Activated CD4-positive, CD25-positive, alpha-beta regulatory T cell treated with anti-CD3 and anti-CD28 coated beads, Interleukin-2, amount 50 U/mL, for 16 hours (primary cell): Measurements from ENCODE around the gene GBX1.

Experiments
- DNase-seq: peaks from one replicate; pipeline ENCODE4 v3.0.0-alpha.2; 2020; ENCODE audit warnings: low read depth, low spot score

Gene GBX1

DNA sequence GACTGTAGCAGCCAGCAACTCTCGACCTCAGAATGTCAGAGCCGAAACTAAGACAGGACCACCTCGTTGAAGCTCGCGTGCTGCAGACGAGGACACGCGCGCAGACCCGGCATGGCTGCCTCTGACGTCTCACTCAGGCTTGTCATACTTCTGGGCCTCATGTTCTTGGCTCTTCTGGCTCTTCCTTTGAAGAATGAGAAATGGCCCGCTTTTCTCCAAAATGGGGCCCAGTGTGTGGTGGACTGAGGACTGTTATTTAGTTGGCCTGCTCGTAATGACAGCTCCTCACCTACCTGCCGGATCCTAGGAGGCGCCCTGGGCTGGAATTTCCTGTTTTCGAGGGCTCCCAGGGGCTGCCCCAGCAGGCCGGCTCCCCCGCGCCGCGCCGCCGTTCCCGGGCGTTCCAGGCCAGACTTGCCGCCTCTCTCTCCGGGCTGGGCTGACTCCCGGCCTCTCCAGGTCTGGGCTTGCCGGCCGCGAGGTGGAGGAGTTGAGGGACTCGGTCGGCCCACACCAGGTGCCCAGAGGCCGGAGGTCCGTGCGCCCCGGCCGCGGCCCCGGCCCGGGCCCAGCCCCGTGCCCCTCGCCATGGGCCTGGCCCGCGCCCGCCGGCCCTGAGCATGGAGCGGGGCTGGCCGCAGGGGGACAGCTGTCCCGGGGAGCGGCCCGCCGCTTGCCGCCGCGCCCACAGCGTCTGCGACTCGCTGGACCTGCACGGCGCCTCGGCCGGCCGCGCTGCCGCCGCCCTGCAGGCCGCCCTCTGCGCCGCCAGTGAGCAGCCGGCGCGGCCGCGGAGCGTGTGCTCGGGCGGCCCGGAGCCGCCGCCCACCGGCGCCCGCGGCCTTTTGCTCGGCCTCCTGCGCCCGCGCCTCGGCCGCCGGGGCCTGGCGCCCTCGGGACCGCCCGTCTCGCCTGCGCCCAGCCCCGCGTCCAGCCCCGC is 53.1 kb downstream of the GBX1 start:
- DNase-seq, result no peak

DNA sequence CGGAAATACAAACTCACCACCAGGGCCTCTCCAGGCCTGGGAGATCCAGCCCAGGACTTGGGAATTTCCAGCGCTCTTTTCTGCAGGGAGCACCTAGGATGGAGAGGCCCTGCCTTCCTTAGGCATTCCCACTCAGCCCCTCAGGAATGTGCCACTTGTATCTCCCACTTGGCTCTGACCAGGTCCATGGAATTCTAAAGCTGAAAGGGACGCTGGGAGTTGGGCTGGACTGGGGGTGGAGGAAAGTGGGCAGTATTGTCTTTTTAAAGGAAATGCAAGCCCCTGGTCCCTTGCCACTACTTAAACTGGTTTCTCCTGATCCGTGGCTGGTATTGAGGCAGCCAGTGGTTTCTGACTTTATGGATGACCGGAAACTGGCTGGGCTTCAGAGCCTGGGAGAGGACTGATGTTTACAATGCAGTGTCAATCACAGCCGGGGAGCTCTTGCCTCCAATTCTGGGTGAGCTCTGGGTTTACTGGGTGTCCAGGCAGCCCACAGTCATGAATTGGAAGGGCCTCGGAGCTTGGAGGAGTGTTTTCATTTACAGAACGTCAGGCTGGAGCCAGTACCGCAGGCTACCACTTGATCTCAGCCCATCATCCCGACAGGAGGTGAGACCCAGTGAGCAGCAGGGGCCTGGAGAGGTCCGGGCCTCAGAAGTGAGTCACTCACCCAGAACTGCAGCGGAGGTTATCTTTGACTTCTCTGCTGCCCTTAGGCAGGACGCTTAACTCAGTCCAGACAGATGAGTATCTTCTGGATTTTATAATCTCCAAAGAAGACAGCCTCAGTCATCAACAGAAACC is 53.9 kb downstream of the GBX1 start:
- DNase-seq, result no peak

DNA sequence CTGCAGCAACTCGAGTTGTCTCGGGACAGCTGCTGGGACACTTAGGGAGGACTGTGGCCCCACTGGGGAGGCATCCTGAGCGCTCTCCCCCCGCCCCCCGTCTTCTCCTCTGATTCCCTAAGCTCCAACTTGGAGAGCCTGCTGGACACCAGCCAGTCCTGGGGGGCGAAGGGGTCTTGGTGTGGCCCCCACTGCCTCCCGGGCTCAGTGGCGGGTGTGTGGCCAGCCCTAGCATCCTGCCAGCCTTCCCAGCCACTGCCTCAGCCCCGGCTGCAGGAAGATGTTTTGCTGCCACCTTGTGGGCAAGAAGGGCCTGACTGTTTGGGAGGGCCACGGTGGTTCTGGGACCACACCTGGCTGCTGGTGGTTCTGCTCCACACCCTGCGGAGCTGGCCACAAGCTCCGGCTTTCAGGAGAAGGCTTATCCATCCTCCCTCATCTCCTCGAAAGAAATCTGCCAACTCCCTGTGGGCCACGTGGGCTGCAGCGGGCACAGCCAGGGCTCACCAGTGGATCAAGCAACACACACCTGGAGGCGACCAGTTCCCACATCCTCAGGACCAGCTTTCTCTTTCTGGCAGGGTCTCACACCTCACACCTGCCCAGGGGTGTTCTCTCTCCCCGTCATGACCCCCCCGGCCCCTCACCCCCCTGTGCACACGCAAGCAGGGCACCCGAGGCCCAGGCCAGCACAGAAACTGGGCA is 56.4 kb downstream of the GBX1 start:
- DNase-seq, result peak; percentile 56

DNA sequence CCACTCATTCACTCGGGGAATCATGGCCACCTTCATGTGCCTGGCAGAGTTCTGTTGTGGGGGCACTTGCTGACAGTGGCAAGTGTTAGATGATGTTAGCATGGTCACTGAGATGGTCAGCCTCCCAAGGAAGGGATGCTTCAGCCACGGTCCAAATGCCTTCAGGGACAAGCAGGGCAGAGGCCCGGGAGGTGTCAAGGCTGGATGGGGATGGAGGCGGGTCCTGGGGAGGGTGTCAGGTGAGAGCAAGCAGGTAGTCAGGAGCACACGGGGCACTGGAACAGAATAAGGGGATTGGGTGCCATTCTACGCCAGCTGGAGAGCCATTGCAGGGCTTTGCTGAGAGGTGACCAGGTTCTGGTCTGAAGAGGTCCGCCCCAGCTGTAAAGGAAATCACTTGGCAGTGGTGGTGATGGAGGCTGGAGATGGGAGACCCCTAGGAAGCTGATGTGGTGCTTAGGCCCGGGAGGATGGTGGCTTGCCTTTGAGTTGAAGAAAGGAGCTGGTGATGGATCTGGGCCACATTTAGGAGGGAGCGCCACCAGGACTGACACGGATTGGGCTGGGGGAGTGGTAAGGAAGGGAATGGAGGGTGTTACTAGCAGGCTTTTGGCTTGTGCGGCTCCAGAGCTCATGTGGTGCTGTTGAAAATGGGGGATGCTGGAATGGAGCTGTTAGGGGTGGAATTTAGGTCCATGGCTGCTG is 57.1 kb downstream of the GBX1 start:
- DNase-seq, result no peak

DNA sequence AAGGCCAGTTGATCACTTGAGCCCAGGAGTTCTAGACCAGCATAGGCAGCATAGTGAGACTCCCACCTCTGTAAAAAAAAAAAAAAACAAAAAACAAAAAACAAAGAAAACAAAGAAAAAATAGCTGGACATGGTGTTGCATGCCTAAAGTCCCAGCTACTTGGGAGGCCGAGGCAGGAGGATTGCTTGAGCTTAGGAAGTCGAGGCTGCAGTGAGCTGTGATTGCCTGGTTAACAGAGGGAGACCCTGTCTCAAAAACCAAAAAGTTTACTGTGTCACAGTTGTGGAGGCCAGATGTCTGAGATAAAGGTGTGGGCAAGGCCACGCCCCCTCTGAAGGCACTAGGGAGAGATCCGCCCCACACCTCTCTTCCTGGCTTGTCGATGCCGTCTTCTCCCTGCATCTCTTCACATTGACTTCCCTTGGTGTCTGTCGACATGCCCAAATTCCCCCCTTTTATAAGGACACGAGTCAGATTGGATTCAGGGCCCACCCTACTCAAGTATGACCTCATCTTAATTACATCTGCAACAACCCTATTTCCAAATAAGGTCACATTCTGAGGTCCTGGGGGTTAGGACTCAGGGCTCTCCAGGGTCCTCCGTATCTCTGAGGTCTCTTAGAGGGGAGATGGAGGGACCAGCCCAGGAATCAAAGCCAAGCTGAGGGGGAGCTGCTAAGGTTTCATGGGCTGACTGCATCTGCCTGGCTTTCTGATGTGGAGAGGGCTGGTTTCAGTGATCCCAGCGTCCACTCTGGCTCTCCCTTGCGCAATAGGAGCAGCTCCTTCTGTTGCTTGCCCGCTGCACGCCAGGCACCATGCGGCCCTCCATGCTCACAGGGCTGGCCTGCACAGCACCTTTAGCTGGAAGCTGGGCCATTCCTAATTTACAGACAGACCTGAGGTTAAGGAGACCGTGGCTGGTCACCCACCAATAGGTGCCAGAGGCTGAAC is 58.1 kb downstream of the GBX1 start:
- DNase-seq, result no peak

DNA sequence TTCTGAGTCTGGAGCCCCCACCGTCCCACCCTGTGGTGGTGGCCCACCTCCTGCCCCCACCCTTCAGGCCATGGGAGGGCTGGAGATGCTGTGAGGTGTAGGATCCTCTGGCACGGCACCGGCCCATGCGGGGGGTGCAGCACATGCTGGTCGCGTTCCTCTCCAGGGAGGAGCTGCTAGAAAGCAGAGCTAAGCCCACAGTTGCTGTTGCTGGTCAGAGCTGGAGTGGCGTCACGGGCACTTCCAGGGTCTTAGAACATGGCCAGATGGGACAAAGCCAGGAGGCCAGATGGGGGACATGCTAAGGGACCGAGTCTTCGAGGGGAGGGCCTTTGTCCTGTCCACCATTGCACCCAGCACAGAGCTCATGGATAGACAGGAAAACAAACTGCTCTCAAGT is 59.6 kb downstream of the GBX1 start:
- DNase-seq, result no peak

DNA sequence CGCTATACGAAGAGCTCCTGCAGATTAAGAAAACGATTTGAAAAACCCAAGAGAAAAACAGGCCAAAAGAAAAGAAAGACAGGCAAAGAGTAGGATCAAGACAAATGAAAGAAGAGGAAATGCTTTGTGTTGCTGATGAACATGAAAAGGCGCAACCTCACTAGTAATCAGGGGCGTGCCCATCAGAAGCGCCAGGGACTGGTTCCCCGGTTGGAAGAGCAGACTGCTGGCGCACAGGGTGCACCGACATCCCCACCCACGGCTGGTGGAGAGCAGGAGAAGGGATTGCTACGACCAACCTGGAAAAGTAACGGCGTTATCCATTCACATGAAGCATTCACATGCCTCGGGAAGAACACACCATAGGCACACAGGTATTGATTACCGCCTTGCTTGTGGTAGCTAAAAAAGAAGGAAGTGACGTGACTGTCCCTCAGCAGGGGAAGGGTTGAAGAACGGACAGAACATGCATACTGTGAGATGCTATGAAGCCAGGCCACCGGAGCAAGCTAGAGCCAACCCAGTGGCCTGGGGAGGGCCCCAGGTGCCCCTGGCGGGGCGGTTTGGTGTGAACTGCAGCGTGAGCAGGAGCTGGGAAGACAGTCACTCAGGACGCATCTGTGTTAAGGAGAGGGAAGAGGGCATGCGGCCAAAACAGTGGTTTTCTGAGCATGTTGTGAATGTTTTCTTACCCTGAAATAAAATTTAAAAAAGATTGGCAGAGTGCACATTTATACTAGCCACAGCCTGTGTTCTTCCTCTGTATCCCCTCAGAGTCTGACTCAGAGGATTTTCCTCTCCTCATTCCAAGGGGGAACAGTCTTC is 62.9 kb downstream of the GBX1 start:
- no peak for DNase-seq

DNA sequence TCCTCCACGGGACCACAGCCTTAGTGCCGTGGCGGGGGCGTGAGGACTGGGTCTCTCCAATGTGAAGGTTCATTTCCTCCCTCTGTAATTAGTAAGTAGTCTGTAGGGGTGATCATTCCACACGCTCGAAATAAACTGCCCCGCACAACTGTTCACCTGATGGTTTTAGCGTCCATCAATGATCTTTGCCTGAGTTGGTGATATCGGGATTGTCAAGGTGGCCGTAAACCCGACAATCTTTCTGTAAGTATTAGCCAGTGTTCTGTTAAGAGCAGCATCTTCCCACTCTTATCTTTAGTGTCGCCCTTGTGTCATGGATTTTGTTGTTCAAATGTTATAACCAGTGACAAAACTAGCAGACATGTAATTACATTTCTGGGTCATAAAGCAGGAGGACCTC is 63.5 kb downstream of the GBX1 start:
- no peak for DNase-seq

DNA sequence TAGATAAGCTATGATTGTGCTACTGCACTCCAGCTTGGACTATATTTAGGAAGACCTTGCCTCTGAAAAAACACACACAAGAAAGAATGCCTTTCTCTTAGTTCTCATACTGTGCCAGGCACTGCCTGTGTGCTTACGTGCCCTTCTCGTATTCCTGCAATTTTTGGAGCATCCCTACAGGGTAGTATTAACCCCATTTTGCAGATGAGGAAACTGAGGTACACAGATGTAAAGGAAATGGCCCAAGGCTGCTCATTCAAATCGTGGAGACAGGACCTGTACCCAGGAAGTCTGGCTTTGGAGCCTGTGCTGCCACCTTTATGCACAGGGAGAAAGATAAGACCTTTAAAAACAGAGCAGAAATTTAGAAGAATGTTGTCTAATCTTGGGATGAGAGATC is 64.5 kb downstream of the GBX1 start:
- no peak for DNase-seq

DNA sequence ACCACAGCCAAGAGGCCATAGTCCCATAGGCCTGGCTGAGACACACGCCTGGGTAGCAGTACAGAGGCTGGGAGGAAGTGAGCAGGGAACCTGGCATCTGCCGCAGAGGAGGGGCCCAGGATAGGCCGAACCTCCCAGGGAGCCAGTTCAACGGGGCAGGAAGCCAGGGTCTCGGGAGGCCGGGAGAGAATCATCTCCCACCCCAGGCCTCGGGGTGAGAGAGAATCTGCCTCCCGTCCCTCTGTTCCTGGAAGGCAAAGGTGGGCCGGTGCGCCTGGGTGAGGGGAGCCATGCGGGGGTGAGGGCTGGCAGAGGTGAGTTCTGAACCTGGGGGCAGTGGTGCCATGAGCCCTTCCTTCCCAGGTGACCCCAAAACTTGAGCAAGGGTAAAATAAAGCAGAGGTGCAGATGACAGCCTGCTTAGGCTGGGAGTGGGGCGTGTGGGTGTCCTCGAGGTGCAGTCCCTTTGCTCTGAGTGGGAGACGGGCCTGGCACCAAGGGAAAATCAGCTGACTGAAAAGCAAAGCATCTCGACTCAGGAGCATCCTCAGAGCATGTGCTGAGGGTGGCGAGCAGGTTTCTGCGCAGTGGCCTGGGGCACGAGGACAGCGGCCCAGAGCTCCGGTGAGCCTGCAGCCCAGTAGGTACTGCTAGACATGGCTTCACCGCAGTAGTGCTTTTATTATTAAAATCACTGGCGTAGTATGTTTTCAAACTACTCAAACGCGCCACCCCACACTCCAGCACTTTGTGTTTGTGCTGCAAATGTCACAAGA is 65.7 kb downstream of the GBX1 start:
- DNase-seq, result no peak

DNA sequence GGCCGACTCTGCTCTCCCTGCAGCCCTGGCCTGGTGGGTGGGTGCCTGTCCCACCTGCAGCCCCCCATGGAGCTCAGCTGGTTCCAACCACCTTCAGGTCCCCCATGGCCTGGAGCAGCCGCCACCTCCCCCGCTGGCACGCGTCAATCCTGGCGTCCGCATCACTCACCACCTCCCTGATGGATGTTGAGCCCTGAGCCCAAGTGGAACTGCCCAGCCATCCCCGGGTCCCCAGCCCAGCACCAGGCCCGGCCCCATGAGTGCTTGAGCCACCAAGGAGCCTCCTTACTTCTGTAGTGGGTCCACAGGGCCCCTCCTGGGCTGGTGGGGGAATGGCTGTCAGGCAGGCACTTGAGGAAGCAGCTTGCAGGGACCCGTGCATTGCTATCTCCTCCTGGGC is 66.6 kb downstream of the GBX1 start:
- no peak for DNase-seq

DNA sequence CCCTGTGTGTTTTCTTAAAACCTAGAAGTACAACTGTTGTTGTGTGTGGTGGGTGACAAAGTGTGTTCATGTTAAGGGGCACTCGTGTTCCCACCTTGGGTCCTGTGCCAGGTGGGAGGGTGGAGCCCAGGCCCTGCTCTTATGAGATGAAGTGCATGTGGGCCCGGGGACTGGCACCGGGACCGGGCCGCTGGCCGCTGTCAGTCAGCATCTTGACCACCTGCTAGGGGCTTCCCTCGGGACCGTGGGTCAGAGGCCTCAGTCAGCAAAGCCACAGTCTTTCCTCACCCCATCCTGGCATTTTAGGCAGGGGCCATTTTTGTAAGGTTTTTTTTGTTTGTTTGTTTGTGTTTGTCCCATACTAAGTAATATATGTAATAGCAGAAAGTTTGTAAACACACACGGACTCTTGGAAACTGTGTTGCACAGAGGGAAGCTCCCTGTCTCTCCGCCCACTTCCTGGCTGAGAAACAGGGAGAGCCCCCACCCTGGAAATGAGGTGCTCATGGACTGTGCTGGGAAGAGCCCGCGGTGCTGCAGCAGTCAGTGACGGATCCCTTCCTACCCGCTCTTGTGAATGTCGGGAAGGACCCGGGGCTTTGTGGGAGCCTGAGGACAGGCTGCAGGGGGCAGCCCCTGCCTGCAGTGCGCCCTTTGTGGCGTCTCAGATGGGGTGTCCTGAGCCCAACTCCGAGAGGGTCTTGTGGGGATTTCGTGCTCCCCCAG is 67.8 kb downstream of the GBX1 start:
- DNase-seq, result no peak
